ENCODE data around the gene TMEM91. TPM values are rescaled to one million over a fixed set of nuclear protein-coding genes. Genes with fewer than 3 reads are reported as not detected.
A peak's percentile ranks its signal among the peaks of the same experiment; 100 is the strongest.

Gene TMEM91
- total and polyA plus RNA-seq, 9 of the 15 experiments (the other 6 are each of a cell fraction or from before 2014, with no cell fraction given): 1.2 to 5.2 (median 2.7) TPM

DNA sequence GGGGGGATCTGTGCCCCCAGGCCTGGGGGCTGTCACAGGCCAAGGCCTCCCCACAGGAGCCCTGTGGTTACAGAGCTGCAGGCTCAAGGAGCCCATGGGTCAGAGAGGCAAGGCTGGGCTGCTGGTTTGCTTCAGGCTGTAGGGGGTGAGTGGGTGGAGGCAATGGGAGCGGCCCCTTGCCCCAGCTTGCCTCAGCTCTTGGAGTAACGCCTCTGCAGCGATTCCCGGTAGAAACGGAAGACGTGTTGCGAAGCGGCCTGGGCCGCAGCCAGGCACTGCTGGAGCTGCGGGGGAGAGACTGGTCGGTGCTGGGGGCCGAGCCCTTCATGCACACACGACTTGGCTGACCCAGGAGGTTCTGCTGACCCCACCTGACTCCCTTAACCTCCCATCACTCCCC, 10.1 kb downstream of the TMEM91 start (continued):
- TF ChIP-seq C11orf30 (IDR thresholded peaks at IDR 0.05; ENCODE audit: low read depth) (no peak), WHSC1 (IDR thresholded peaks at IDR 0.05; ENCODE audit: low read length) (no peak), CEBPG (CRISPR knock-in tag; IDR thresholded peaks at IDR 0.05) (no peak), CEBPG (tag; conservative IDR thresholded peaks at IDR 0.05 in 1 of 2, IDR thresholded peaks at IDR 0.05 in 1 of 2) (0 out of 4 replicates have a peak, but pooled peaks of 1 of the 2 experiments have one; percentile 41), ETS2 (tag; IDR thresholded peaks at IDR 0.05; ENCODE audit: borderline replicate concordance, poor library complexity, severe bottlenecking) (no peak), ZNF12 (CRISPR knock-in tag; IDR thresholded peaks at IDR 0.05) (no peak), MCM3 (IDR thresholded peaks at IDR 0.05) (no peak), BMI1 (IDR thresholded peaks at IDR 0.05; ENCODE audit: low read length) (no peak), ZNF717 (CRISPR knock-in tag; IDR thresholded peaks at IDR 0.05) (no peak), NCOA1 (IDR thresholded peaks at IDR 0.05; ENCODE audit: low read depth) (no peak), HNRNPH1 (optimal IDR thresholded peaks at IDR 0.05; ENCODE audit: low read depth, low read length) (no peak), TAF7 (tag; IDR thresholded peaks at IDR 0.05) (no peak), NFIC (IDR thresholded peaks at IDR 0.05) (no peak)
- TF ChIP-seq, protein P1, sequence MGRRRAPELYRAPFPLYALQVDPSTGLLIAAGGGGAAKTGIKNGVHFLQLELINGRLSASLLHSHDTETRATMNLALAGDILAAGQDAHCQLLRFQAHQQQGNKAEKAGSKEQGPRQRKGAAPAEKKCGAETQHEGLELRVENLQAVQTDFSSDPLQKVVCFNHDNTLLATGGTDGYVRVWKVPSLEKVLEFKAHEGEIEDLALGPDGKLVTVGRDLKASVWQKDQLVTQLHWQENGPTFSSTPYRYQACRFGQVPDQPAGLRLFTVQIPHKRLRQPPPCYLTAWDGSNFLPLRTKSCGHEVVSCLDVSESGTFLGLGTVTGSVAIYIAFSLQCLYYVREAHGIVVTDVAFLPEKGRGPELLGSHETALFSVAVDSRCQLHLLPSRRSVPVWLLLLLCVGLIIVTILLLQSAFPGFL (CRISPR knock-in tag; IDR thresholded peaks at IDR 0.05): no peak
- TF ChIP-seq, protein P2, sequence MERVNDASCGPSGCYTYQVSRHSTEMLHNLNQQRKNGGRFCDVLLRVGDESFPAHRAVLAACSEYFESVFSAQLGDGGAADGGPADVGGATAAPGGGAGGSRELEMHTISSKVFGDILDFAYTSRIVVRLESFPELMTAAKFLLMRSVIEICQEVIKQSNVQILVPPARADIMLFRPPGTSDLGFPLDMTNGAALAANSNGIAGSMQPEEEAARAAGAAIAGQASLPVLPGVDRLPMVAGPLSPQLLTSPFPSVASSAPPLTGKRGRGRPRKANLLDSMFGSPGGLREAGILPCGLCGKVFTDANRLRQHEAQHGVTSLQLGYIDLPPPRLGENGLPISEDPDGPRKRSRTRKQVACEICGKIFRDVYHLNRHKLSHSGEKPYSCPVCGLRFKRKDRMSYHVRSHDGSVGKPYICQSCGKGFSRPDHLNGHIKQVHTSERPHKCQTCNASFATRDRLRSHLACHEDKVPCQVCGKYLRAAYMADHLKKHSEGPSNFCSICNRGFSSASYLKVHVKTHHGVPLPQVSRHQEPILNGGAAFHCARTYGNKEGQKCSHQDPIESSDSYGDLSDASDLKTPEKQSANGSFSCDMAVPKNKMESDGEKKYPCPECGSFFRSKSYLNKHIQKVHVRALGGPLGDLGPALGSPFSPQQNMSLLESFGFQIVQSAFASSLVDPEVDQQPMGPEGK (CRISPR knock-in tag; IDR thresholded peaks at IDR 0.05; ENCODE audit: borderline replicate concordance): no peak
- TF ChIP-seq, protein P3, sequence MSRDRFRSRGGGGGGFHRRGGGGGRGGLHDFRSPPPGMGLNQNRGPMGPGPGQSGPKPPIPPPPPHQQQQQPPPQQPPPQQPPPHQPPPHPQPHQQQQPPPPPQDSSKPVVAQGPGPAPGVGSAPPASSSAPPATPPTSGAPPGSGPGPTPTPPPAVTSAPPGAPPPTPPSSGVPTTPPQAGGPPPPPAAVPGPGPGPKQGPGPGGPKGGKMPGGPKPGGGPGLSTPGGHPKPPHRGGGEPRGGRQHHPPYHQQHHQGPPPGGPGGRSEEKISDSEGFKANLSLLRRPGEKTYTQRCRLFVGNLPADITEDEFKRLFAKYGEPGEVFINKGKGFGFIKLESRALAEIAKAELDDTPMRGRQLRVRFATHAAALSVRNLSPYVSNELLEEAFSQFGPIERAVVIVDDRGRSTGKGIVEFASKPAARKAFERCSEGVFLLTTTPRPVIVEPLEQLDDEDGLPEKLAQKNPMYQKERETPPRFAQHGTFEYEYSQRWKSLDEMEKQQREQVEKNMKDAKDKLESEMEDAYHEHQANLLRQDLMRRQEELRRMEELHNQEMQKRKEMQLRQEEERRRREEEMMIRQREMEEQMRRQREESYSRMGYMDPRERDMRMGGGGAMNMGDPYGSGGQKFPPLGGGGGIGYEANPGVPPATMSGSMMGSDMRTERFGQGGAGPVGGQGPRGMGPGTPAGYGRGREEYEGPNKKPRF (IDR thresholded peaks at IDR 0.05; ENCODE audit: low read depth, low read length): no peak

All from K562 (cell line).